Ovary (tissue), 9 donors: Measurements from ENCODE around the gene ITGAE. TPM values are rescaled to one million over a fixed set of nuclear protein-coding genes. Genes with fewer than 3 reads are reported as not detected.
"Not testable (repeated sequence)": the region's sequence is repeated elsewhere in the genome, so short reads cannot be mapped to it uniquely, and the experiment has no call there.

Experiments used
- DNase-seq, 5 donors: peaks; one replicate each; pipeline ENCODE4 v3.0.0-alpha.2; 2019 to 2020
- H3K27ac ChIP-seq, 2 donors: fragments of 200-600 bp; one replicate each; pipeline versions ENCODE4 v1.5.1 to v1.8.0; 2019 to 2022
- H3K27me3 ChIP-seq: fragments of 200-600 bp; one replicate; pipeline ENCODE4 v1.8.0; 2022
- H3K36me3 ChIP-seq: fragments of 200-600 bp; sonication (generic); one replicate; pipeline ENCODE4 v1.5.1; 2019
- H3K4me1 ChIP-seq: one replicate; pipeline ENCODE4 v1.8.1; 2013; ENCODE audit warnings: mild to moderate bottlenecking, moderate library complexity; ENCODE audit not compliant: insufficient read depth
- H3K4me3 ChIP-seq: fragments of 200-600 bp; sonication (generic); one replicate; pipeline ENCODE4 v1.5.1; 2017
- H3K9me3 ChIP-seq, 2 donors: fragments of 200-600 bp in 1 of 2; sonication (generic) in 1 of 2; one replicate each; pipeline versions ENCODE4 v1.5.1 to v1.8.1; 2013 to 2019; ENCODE audit warnings: mild to moderate bottlenecking in 1 of 2, moderate library complexity in 1 of 2
- CTCF ChIP-seq, 3 donors: fragments of 450-650 bp in 2 of 3; fragments of 200-600 bp in 1 of 3; IDR thresholded peaks; one replicate each; pipeline versions ENCODE4 v1.5.1 to v1.8.0; 2016 to 2022; ENCODE audit warnings: antibody characterized with exemption in 3 of 3, mild to moderate bottlenecking in 1 of 3
- EP300 ChIP-seq: sonication (generic); formaldehyde crosslinking; IDR thresholded peaks from one replicate; pipeline ENCODE4 v1.6.1; 2017; ENCODE audit warnings: antibody characterized with exemption
- POLR2A ChIP-seq: fragments of 450-650 bp; IDR thresholded peaks from one replicate; pipeline ENCODE4 v1.6.1; 2017; ENCODE audit warnings: antibody characterized with exemption, mild to moderate bottlenecking, moderate library complexity
- WGBS, 3 donors: extraction: QIAGEN DNeasy Blood & Tissue Kit in 1 of 3; methylation state at CpG; one replicate each; pipeline versions ENCODE4 v1.1.5 to v1.1.7; 2013 to 2017; 5-methylcytosine and 5-hydroxymethylcytosine counted together
- intact Hi-C, 4 donors: fragments of 100-400 bp; cut with DNase I; formaldehyde crosslinking; loops; one replicate each; pipeline versions ENCODE4 v1.11.0 to v1.15.1; 2022 to 2023
- polyA plus RNA-seq, 2 donors: library from polyadenylated mRNA; stranded (reverse); fragments of 200-250 nt in 1 of 2; fragments of 350-450 nt in 1 of 2; fragmentation: Illumina TruSeq in 1 of 2; extraction: RNeasy Lipid Tissue Mini Kit (QIAGEN cat#74804) in 1 of 2; gene quantifications; one replicate each; pipeline ENCODE4 v1.2.3, GENCODE V29; 2013 to 2014
- total RNA-seq, 7 donors: library from RNA; depleted of rRNA in 2 of 7; stranded (reverse); fragments of >200 nt in 2 of 7; fragmentation: NEBNext Ultra II Directional in 3 of 7; extraction: Animal tissue kit (Norgen Biotek cat#: 25700) in 3 of 7; gene quantifications; one replicate each; pipeline versions ENCODE4 v1.1.0 to v1.2.4, GENCODE V29; 2016 to 2023
- donor health status: DM: no; HTN: no; CAD: no; lungs with moderate emphysema.
- donor health status: DM: no; HTN: no; CAD: no.
- donor health status: Bipolar disorder and iron deficiency.
- donor health status: DM: yes; HTN: yes; CAD: no.
- donor health status: DM: no; HTN: no; CAD: no.
- donor health status: DM: yes; HTN: yes; CAD: no.

ITGAE gene
- total and polyA plus RNA-seq, 9 donors = 13.3 to 27.0 (median 17.2) TPM

GRCh38 chr17:3708366-3708765, 92.6 kb downstream of the ITGAE start:
- intact Hi-C loops = no loop called here
- Histone ChIP-seq H3K27me3 (no peaks in the 10 kb centered on the region), H3K4me1 (no peaks in the 10 kb centered on the region), H3K36me3 (no peaks in the 10 kb centered on the region), H3K4me3 (no peak overlapping the region), H3K27ac (no peak overlapping the region), H3K9me3 (no peaks in the 10 kb centered on the region)
- no peak for DNase-seq
- WGBS, 3 donors = 14 to 42% (median 20%) methylated on average over 3 of the region's 3 CpGs
- TF ChIP-seq EP300 (no peak), CTCF (IDR thresholded peaks at IDR 0.05) (no peak), POLR2A (no peak)

- H3K36me3 ChIP-seq, H3K27ac ChIP-seq, H3K4me1 ChIP-seq, H3K9me3 ChIP-seq, H3K4me3 ChIP-seq, DNase-seq, H3K27me3 ChIP-seq, intact Hi-C loops: not testable (repeated sequence)
- WGBS, 3 donors = 87 to 91% (median 90%) methylated on average over 1 of the region's 1 CpG
These were observed 95.3 kb downstream of the ITGAE start for GRCh38 chr17:3705718-3705984.

GRCh38 chr17:3704931-3705717, 95.9 kb downstream of the ITGAE start:
- Histone ChIP-seq H3K9me3 (no peaks in the 10 kb centered on the region), H3K36me3 (no peaks in the 10 kb centered on the region), H3K4me3 (no peak overlapping the region), H3K27ac (no peak overlapping the region), H3K4me1 (no peaks in the 10 kb centered on the region), H3K27me3 (no peaks in the 10 kb centered on the region)
- WGBS, 3 donors = 84 to 85% (median 85%) methylated on average over 20 of the region's 20 CpGs
- no peak for TF ChIP-seq CTCF (IDR thresholded peaks at IDR 0.05)
- no peak for TF ChIP-seq POLR2A
- TF ChIP-seq EP300 = no peak
- intact Hi-C loops = no loop called here
- DNase-seq = no peak

- H3K4me3 ChIP-seq, intact Hi-C loops, H3K36me3 ChIP-seq, H3K27me3 ChIP-seq, H3K9me3 ChIP-seq, H3K4me1 ChIP-seq, H3K27ac ChIP-seq, DNase-seq: not testable (repeated sequence)
- 81 to 86% (median 81%) methylated on average over 6 to 7 of the region's 7 CpGs for WGBS, 3 donors
These were observed 98.9 kb downstream of the ITGAE start for GRCh38 chr17:3702041-3702539.

- H3K9me3 ChIP-seq = peaks cover 0 to 5% of the 10 kb centered on the region in 2 donors
- 82 to 90% (median 86%) methylated on average over 4 of the region's 4 CpGs for WGBS, 3 donors
- H3K27me3 ChIP-seq = no peaks in the 10 kb centered on the region
- H3K4me1 ChIP-seq = no peaks in the 10 kb centered on the region
- H3K27ac ChIP-seq = no peak overlapping the region
- intact Hi-C loops = no loop called here
- TF ChIP-seq EP300 = no peak
- no peak for TF ChIP-seq POLR2A
- TF ChIP-seq CTCF (IDR thresholded peaks at IDR 0.05) = no peak
- no peak overlapping the region for H3K4me3 ChIP-seq
- no peak for DNase-seq
- no peaks in the 10 kb centered on the region for H3K36me3 ChIP-seq
These were observed 101.0 kb downstream of the ITGAE start for GRCh38 chr17:3699951-3700350.
